ENCODE results near the gene TXNRD2. TPM values are rescaled to one million over a fixed set of nuclear protein-coding genes. Genes with fewer than 3 reads are reported as not detected.
A peak's percentile ranks its signal among the peaks of the same experiment; 100 is the strongest.

TXNRD2 gene
- total and polyA plus RNA-seq, 2 donors from 2014 or later, result 28.6 to 50.6 TPM

- DNase-seq (peak in 4 of 5 donors; percentile 21 to 77 (median 61)), FAIRE-seq (no peak)
- peaks cover 0 to 35% (median 10%) of the 10 kb centered on the region in 3 donors for H3K4me1 ChIP-seq (ENCODE audit: control insufficient read depth in 2 of 3, insufficient read depth in 2 of 3, low read depth in 1 of 3, low read length in 3 of 3)
- H3K27ac ChIP-seq (ENCODE audit: low read depth in 2 of 2, low read length in 2 of 2), result peak overlapping the region in 1 of 2 donors; percentile 71
- no peak overlapping the region for H3K9ac ChIP-seq (ENCODE audit: low read length in 3 of 3)
- peaks cover 0 to 3% (median 0%) of the 10 kb centered on the region in 3 donors for H3K36me3 ChIP-seq (ENCODE audit: control insufficient read depth in 2 of 3, insufficient read depth in 3 of 3, low read length in 3 of 3)
- H3K27me3 ChIP-seq (ENCODE audit: control insufficient read depth, insufficient read depth, low read length), result no peaks in the 10 kb centered on the region
- H3K4me3 ChIP-seq (ENCODE audit: low read length in 3 of 3), result peak overlapping the region in 1 of 3 donors; percentile 55
- TF ChIP-seq CTCF (IDR thresholded peaks at IDR 0.05; ENCODE audit: borderline replicate concordance, extremely low read depth, insufficient read depth), result no peak
- no peaks in the 10 kb centered on the region for H3K9me3 ChIP-seq (ENCODE audit: control insufficient read depth in 2 of 3, insufficient read depth in 1 of 3, low read length in 3 of 3)
- intact Hi-C loops (cut with DNase I), result no loop called here
These were observed 18.2 kb upstream of the TXNRD2 start for GRCh38 chr22:19959587-19960490.

GRCh38 chr22:19959043-19959586 is 17.5 kb upstream of the TXNRD2 start:
- H3K4me1 ChIP-seq (ENCODE audit: control insufficient read depth in 2 of 3, insufficient read depth in 2 of 3, low read depth in 1 of 3, low read length in 3 of 3), result peaks cover 0 to 32% (median 10%) of the 10 kb centered on the region in 3 donors
- H3K27me3 ChIP-seq (ENCODE audit: control insufficient read depth, insufficient read depth, low read length), result no peaks in the 10 kb centered on the region
- peak; percentile 96 to 98 (median 97) for DNase-seq
- no peak for FAIRE-seq
- H3K27ac ChIP-seq (ENCODE audit: low read depth in 2 of 2, low read length in 2 of 2), result peak overlapping the region; percentile 60 to 71
- no peak for TF ChIP-seq CTCF (IDR thresholded peaks at IDR 0.05; ENCODE audit: borderline replicate concordance, extremely low read depth, insufficient read depth)
- peaks cover 0 to 3% (median 0%) of the 10 kb centered on the region in 3 donors for H3K36me3 ChIP-seq (ENCODE audit: control insufficient read depth in 2 of 3, insufficient read depth in 3 of 3, low read length in 3 of 3)
- peak overlapping the region in 2 of 3 donors; percentile 16 to 57 for H3K9ac ChIP-seq (ENCODE audit: low read length in 3 of 3)
- peak overlapping the region; percentile 47 to 59 (median 51) for H3K4me3 ChIP-seq (ENCODE audit: low read length in 3 of 3)
- intact Hi-C loops (cut with DNase I), result no loop called here
- no peaks in the 10 kb centered on the region for H3K9me3 ChIP-seq (ENCODE audit: control insufficient read depth in 2 of 3, insufficient read depth in 1 of 3, low read length in 3 of 3)

- peaks cover 0 to 28% (median 10%) of the 10 kb centered on the region in 3 donors for H3K4me1 ChIP-seq (ENCODE audit: control insufficient read depth in 2 of 3, insufficient read depth in 2 of 3, low read depth in 1 of 3, low read length in 3 of 3)
- TF ChIP-seq CTCF (IDR thresholded peaks at IDR 0.05; ENCODE audit: borderline replicate concordance, extremely low read depth, insufficient read depth), result no peak
- DNase-seq (peak in 2 of 5 donors; percentile 19 to 60), FAIRE-seq (no peak)
- intact Hi-C loops (cut with DNase I), result no loop called here
- peak overlapping the region in 2 of 3 donors; percentile 51 to 59 for H3K4me3 ChIP-seq (ENCODE audit: low read length in 3 of 3)
- H3K27ac ChIP-seq (ENCODE audit: low read depth in 2 of 2, low read length in 2 of 2), result peak overlapping the region; percentile 60 to 71
- H3K27me3 ChIP-seq (ENCODE audit: control insufficient read depth, insufficient read depth, low read length), result no peaks in the 10 kb centered on the region
- H3K9me3 ChIP-seq (ENCODE audit: control insufficient read depth in 2 of 3, insufficient read depth in 1 of 3, low read length in 3 of 3), result no peaks in the 10 kb centered on the region
- H3K9ac ChIP-seq (ENCODE audit: low read length in 3 of 3), result peak overlapping the region in 1 of 3 donors; percentile 57
- H3K36me3 ChIP-seq (ENCODE audit: control insufficient read depth in 2 of 3, insufficient read depth in 3 of 3, low read length in 3 of 3), result no peaks in the 10 kb centered on the region
These were observed 16.7 kb upstream of the TXNRD2 start for GRCh38 chr22:19958083-19959042.
